GM19023 (cell line): ENCODE measurements around the gene LRCH3.

Experiments
- ATAC-seq: cut with Tn5 transposase; IDR thresholded peaks from one replicate; pipeline ENCODE4 v1.9.1; 2021; ENCODE audit warnings: mild to moderate bottlenecking, moderate library complexity; ENCODE audit not compliant: unreplicated experiment

Gene LRCH3

GRCh38 chr3:197833930-197834715, 43.1 kb downstream of the LRCH3 start:
- ATAC-seq, result no peak

- ATAC-seq, result no peak
Measured at GRCh38 chr3:197835509-197835908, 44.5 kb downstream of the LRCH3 start.

- ATAC-seq, result no peak
Measured at GRCh38 chr3:197836244-197836643, 45.2 kb downstream of the LRCH3 start.

GRCh38 chr3:197837282-197837681, 46.2 kb downstream of the LRCH3 start:
- no peak for ATAC-seq

- no peak for ATAC-seq
Measured at GRCh38 chr3:197841789-197842188, 50.7 kb downstream of the LRCH3 start.

GRCh38 chr3:197846491-197846890, 55.4 kb downstream of the LRCH3 start:
- ATAC-seq, result no peak

- peak; percentile 60 for ATAC-seq
Measured at GRCh38 chr3:197847866-197848401, 56.9 kb downstream of the LRCH3 start.

GRCh38 chr3:197854596-197855343, 63.7 kb downstream of the LRCH3 start:
- ATAC-seq, result no peak

GRCh38 chr3:197855571-197855970, 64.5 kb downstream of the LRCH3 start:
- ATAC-seq, result no peak

- ATAC-seq, result no peak
Measured at GRCh38 chr3:197856199-197856816, 65.3 kb downstream of the LRCH3 start.

- ATAC-seq, result no peak
Measured at GRCh38 chr3:197858133-197858532, 67.1 kb downstream of the LRCH3 start.

- no peak for ATAC-seq
Measured at GRCh38 chr3:197858598-197858997, 67.5 kb downstream of the LRCH3 start.

- ATAC-seq, result no peak
Measured at GRCh38 chr3:197866035-197866434, 75.0 kb downstream of the LRCH3 start.

GRCh38 chr3:197873329-197873728, 82.3 kb downstream of the LRCH3 start:
- no peak for ATAC-seq

- ATAC-seq, result no peak
Measured at GRCh38 chr3:197874064-197874463, 83.0 kb downstream of the LRCH3 start.

GRCh38 chr3:197874653-197875052, 83.6 kb downstream of the LRCH3 start:
- no peak for ATAC-seq

- ATAC-seq, result no peak
Measured at GRCh38 chr3:197877902-197878301, 86.8 kb downstream of the LRCH3 start.

- no peak for ATAC-seq
Measured at GRCh38 chr3:197878427-197878826, 87.4 kb downstream of the LRCH3 start.

- ATAC-seq, result no peak
Measured at GRCh38 chr3:197880491-197881269, 89.6 kb downstream of the LRCH3 start.

GRCh38 chr3:197881270-197881969, 90.4 kb downstream of the LRCH3 start:
- no peak for ATAC-seq
